ENCODE results near the gene RO60.
"Not testable (repeated sequence)": the region's sequence is repeated elsewhere in the genome, so short reads cannot be mapped to it uniquely, and the experiment has no call there.

The RO60 gene

DNA sequence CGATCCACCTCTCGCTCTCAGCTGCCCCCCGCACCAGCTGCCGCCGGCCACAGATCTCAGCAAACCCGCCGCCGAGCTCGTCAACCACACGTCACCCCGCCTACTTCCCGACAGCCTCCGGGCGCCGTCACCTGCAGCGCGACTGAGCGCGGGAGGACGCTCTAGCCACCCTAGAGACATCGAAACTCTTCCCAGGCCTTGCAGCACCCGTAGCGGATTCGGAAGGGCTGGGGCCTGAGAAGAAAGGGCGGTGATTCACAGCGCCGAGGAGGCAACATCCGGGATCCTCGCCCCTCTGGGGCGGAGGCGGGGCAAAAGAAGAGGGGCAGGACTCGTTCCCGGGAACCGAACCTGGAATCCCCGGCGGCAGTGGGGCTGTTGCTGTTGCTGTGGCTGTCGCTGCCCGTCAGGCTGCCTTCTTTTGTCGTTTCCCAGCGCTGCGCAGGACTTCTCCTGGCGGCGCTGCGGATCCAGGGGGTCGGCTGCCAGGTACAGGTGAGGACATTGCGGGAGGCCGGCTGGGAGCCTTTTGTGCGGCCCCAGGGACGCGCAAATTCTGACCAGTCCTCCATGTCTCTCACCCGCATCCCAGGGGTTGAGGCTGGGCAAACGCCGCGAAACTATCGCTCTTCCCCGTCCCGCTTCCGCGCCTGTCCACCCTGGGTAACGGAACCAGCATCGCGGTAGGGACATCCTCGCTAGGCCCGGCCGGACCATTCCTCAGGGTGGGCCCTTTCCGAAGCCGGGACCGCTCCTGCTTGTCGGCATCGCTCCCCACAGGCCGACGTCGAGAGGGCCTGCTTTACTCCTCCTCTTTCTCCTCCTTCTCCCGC, at the start of gene RO60, which contains the start of gene UCHL5:
TSS of gene RO60 (plus strand) at position 331 of the 833 bp plus-strand sequence. CDS start 9,443 bp downstream, outside the sequence.
TSS of gene UCHL5 (minus strand) at position 79 of the 833 bp plus-strand sequence. CDS start 100 bp downstream, outside the sequence.
- DNase-seq, result peak; percentile 97

DNA sequence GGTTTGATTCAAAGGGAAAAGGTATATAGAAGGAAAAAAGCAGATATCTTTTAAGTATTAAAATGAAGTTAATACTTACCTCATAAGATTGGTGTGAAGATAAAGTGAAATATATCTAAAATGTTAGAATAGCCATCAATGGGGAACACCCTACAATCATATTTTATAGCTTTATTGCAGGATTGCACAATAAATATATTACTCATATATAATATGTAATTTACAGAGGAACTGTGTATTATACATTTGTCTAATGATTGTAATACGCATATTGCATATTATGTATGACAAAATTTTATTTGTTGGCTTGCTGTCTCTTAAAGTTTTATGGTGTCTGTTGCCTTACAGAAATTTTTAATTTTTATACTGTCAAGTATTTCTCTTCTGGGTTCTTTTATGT, 48.0 kb upstream of the RO60 start:
- DNase-seq, result no peak

DNA sequence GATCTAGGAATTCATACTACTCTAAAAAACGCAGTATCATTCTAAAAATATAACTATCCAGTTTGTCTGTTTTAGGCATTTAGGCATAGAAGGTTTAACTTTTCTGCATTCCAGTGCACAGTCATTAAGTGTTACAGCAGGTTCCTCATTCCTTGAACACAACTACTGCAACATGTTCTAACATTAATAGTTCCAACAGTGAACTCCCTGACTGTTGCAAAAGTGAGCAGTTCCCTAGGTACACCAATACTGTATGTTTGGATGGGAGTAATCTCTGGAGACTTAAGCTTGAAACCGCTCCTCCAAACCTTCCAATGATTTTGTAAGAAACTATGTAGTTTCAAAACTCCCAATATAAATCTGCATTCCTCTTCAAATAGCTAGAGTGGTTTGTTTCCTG, 46.4 kb upstream of the RO60 start:
- DNase-seq, result no peak

DNA sequence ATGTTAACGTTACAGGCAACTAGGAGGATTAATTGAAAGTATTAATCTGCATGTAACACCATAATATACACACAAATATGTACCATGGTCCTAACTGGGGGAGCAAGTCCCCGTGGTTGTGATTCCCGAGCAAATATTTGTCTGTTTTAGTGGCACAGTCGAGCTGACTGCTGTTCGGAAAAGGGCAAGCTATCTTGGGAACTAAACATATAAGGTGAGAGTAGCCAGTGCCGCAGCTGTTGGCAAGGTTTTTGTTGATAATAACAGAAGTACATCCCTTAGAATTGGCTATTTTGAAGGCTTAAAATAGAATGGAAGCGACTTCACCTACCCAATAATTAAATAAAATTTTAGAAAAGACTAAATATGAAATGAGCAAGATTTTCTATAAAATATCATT, 45.7 kb upstream of the RO60 start:
- no peak for DNase-seq

DNA sequence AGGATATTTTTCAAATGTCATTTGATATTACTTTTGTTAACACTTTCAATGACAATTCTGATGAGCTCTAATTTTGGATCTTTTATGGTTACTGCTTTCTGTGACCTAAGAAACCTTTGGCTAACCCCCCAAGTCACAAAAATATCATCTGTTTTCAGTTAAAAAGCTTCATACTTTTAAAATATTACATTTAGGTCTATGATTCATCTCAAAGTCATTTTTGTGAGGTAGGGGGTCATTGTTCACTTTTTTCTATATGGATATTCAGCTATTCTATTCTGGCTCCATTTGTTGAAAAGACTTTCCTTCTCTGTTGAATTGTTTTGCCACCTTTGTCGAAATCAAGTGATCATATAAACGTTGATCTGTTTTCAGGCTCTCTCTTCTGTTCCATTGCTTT, 45.0 kb upstream of the RO60 start:
- no peak for DNase-seq

DNA sequence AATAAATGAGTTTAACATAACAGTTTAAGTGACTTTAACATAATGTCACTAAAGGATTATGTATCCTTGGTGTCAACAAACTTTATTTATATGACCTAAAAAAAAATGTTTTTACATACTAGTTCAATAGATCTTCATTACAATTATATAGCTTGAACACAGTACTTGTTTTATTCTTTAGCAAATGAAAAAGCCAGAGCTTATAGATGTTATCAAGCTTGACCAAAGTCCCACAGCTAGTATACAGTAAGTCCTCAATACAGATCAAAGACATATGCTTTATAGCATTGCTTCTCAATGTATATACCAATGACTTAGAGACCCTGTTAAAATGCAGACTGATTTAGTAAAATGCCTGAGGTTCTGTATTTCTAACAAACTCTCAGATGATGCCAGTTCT, 42.6 kb upstream of the RO60 start:
- DNase-seq, result no peak

DNA sequence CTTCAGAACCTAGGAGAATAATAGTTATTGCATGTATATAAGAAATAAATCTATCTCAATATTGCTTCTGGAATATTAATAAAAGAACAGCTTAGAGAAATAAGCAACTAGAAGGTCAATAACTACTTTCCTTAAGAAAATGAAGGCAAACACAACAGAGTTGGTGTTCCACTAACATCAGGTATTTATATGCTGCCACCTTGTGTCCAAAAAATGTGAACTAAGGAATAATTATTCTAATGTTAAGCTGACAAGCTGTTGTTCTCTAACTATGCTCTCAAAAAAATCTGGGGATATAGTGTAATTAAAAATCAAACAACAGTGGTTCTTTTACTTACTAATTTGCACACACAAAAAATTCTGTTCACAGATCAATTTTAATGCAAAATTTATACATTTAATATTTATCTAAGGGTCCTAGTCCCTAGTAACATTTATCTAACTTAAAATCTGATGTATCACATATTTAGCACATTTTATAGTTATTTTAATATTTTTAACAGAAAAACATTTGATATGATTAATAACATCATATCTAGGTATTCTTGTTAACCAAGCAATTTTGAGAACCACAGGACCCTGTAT, 39.9 kb upstream of the RO60 start:
- peak; percentile 42 for DNase-seq

DNA sequence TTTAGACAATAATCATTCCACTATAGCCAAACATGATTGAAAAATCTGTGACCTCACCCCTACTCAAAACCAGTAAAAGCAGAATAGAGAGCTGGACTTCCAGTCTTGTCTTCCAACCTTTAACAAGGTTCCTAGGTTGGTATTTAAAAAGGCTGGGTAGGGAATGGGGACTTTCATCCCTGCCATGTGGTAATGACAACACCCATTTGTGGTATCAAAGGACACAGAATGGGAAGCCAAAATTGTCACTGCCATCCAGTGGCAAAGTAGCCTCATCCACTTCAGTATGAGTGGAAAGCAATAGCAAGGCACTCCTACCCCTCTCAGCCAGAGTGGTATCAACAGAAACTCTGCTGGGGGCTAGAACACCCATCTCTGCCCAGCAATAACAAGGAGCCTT, 34.2 kb upstream of the RO60 start:
- no peak for DNase-seq

DNA sequence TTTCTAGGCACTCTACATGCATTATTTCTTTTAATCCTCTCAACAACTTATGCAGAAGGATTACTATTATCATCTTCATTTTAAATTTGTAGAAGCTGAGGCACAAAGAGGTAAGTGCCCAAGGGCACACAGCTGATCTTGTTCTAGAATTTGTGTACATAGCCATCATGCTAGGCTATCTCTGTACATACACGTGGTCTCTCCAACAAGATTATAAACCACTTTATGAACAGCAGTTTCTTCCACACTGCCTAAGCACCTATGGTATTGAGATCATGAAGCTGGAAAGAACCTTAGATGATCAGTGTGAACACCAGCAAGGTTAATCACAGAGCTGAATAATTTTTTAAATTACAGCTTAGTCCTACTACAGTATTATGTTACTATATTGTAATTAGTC, 29.1 kb upstream of the RO60 start:
- DNase-seq, result no peak

DNA sequence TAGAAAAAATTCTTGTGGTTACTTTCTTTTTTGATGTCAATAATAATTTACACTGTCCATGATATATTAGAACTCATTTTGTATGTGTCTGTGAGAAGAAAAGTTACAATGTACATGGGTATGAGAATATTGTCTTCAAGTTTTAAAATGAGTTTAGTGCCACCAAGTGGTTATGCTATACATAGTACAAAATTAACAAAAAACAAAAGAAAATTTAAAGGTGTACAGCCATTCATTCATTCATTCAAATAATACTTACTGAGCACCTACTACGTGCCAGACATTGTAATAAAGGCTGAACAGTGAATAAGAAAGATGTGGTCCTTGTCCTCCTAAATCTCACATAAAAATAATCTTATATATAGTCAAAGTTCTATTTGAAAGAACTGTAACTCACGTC, 28.0 kb upstream of the RO60 start:
- DNase-seq, result no peak

DNA sequence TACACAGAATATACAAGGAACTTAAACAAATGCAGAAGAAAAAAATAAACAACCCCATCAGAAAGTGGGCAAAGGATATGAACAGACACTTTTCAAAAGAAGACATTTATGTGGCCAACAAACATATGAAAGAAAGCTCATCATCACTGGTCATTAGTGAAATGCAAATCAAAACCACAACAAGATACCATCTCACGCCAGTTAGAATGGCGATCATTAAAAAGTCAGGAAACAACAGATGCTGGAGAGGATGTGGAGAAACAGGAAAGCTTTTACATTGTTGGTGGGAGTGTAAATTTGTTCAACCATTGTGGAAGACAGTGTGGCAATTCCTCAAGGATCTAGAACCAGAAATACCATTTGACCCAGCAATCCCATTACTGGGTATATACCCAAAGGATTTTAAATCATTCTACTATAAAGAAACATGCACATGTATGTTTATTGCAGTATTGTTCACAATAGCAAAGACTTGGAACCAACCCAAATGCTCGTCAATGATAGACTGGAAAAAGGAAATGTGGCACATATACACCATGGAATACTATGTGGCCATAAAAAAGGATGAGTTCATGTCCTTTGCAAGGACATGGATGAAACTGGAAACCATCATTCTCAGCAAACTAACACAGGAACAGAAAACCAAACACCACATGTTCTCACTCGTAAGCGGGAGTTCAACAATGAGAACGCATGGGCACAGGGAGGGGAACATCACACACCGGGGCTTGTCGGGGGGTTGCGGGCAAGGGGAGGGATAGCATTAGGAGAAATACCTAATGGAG, 26.6 kb upstream of the RO60 start:
- DNase-seq, result not testable (repeated sequence)

DNA sequence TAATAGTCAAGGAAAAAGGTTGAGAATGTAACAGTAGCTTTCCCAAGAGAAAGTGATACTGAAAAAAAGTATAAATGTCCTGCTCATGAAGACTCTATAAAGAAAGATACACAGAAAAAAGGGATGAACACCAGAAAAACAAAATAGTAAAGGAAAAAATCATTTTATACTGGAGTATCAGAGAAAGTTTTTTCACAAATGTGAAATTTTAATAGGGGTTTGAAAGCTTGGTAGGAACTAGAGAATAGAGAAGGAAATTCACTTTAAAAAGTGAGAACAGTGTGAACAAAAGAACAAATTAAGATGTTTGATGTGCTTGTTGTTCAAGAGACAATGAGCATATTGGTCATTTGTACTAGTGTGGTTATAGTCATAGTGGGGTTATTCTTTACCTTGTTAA, 25.8 kb upstream of the RO60 start:
- no peak for DNase-seq

DNA sequence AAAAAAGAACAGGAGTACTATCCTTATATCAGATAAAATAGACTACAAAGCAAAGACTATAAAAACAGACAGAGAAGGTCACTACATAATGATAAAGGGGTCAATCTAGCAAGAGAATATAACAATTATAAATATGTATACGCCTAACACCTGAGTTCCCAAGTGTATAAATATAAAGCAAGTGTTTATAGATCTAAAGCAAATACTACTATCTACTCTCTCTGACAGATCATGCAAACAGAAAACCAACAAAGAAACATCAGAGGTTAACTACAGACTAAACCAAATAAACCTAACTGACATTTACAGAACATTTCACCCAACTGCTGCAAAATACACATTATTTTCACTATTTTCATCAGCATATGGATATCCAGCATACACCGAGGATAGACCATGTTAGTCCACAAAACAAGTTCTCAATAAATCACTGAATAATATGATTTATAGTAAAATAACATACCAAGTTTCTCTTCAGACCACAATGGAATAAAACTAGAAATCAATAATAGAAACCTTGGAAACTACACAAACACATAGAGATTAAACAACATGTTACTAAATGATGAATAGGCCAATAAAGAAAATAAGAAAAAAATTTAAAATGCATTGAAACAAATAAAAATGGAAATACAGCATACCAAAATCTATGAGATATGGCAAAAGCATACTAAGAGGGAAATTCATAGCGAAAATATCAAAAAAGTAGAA, 22.9 kb upstream of the RO60 start:
- no peak for DNase-seq

DNA sequence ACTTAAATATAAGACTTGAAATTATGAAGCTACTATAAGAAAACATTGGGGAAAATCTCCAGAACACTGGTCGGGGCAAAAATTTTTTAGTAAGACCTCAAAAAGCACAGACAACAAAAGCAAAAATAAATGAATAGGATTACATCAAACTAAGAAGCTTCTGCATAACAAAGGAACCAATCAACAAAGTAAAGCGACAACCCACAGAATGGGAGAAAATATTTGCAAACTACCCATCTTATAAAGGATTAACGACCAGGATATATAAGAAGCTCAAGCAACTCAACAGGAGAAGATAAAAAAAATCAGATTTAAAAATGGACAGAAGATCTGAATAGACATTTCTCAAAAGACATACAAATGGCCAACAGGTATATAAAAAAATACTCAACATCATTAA, 19.4 kb upstream of the RO60 start:
- no peak for DNase-seq

DNA sequence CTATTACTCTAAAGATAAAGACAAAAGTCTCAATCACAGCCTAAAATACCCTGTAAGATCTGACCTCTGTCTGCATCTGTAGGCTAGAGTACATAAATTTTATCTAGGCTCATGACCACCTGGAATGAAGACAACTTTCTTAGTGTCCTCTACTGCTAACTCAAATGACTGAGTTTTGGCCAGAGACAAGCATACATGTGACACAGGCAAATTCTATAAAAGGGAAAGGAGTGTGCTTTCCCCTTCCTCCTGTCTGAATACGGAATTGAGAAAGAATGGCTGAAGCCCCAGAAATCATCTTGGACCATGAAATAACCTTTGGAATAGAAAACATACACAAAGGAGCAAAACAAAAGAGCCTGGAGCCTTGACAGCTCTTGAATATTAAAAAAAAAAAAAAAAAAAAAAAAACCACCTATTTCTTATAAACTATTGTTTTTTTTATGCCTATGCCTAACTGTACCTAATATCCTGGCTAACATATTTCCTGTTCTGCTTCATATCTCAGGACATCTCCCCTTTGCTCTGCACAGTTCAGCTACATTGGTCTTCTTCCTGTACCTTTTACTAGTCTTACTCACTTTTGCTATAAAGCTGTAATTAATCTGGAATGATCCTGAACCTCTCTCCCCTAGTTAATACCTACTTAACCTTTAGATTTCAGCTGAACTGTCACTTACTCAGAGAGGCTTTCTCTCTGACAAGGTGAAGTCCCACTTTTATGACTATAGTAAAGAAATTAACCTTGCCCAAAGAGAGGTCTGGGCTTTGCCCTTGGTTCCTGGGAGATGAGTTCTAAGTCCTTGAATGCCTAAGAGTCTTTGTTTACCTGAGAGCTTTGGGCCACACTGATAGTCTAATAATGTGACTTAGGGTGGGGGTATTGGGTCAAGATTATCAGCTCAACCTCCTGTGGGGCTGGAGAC, 16.4 kb upstream of the RO60 start:
- no peak for DNase-seq

DNA sequence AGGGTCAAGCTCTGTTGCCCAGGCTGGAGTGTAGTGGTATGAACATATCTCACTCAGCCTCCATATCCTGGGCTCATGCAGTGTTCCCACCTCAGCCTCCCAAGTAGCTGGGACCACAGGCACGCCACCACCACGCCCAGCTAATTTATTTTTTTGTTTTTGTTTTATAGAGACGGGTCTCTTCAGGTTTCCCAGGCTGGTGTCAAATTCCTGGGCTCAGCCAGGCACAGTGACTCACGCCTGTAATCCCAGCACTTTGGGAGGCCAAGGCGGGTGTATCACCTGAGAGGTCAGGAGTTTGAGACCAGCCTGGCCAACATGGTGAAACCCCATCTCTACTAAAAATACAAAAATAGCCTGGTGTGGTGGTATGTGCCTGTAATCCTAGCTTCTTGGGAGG, 10.5 kb upstream of the RO60 start:
- DNase-seq, result not testable (repeated sequence)

DNA sequence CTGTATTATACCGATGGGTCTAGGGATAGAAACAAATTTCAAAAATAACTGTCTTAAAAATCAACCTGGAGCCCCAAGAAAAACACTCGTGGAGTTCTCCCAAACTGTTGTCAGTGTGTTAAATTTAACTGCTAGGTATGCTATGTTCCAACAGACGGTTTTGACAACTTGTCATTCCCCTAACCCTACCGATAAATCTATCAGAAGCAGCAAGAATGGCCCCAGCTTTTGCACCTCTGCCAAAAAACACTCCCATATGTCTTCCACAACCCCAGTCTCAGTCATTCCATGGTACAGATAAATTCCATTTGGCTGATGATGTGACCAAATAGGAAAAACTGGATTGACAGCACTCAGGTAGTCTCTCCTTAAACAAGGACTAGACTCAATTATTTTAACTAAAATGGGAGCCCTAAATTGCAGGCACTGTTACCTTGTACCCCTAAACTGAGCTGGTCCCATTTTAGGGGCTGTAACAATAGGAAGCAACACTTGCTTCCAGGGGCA, 5.2 kb upstream of the RO60 start:
- DNase-seq, result no peak

DNA sequence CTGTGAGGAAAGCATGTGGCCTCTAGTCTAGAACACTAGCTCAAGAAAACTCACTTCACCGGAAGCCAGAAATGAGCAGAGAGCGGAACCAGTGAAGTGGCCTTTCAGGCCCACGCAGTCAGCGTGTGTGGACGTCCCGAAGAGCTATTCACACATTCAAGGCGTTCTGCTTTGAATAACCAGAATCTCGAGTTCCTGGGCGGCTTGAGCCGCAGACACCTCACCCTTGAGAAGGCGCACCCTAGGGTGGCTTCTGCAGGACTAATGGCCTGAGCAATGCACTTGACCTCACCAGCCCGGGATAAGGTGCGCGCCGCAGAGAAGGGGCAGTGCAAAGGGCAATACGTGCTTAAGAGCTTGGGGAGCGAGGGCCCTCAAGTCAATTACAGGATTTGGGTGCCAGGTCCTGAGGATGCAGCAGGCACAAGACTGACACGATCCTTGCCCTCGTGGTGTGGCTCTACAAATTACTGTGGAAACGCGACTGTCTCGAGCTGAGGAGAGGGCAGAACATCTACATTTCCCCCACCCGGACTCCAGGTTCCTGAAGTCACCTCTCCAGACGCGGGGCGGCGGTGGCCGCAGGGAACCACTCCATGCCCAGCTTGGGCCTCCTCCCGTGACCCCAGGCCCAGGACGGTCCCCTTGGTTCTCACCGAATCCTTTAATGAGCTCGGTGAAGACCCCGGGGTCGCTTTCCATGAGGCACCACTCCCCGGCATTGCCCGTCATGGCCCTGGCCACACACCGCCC, 707 bp upstream of the RO60 start:
- DNase-seq, result peak; percentile 40

DNA sequence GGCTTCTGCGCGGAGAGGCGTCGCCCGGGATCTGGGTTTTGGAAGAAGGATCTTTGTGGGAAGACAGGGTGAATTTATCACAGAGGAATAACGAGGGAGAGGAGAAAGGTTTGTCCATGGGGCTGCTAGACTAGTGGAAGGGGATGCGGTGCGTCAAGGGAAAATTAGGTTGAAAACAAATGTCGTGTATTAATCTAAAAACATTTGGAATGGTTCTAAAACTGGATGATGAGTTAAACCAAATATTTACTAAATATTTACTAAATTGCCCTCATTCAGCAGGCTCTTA, 647 bp downstream of the RO60 start:
- no peak for DNase-seq

DNA sequence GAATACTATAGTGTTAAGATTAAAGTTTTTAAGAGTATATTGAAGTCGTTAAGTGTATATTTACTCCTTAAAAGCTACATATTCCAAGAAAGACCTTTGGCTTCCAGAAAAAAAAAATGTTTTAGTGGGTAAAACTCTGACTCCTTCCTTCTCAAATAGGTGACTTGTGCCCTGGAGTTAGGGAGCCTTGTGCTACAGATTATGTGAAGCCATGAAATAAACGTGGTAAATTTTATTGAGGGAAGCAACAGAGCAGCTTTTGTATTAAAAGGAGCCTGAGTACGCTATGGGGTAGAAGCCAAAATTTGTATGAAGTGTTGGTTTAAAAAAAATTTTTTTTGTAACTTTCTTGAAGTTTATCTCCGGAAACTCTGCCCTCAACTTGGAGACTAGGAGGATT, 994 bp downstream of the RO60 start:
- DNase-seq, result no peak

DNA sequence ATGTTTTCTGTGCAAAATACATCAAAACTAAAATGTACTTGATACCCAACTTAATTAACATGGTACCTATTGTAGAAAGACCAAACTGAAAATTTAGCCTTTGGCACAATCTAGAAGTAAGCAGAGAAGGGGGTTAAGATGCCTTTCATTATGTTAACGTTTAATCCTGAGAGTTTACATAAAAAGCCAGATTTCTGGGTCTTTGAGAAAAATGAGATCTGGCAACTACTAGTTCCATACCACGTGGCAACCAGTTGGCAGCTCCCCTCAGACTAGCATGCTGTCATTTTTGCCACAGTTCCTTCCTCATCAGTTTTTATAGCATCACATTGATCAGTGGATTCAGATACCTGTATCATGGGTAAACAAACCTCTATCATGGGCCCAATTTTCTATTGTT, 1.5 kb downstream of the RO60 start:
- no peak for DNase-seq
